Type B pancreatic cell (in vitro differentiated cells): ENCODE results near the gene SRCAP. TPM values are rescaled to one million over a fixed set of nuclear protein-coding genes. Genes with fewer than 3 reads are reported as not detected.
"Not testable (repeated sequence)": the region's sequence is repeated elsewhere in the genome, so short reads cannot be mapped to it uniquely, and the experiment has no call there.

ENCODE experiments used
- DNase-seq: peaks from one replicate; pipeline ENCODE4 v3.0.0; 2021; ENCODE audit warnings: mixed read lengths; ENCODE audit not compliant: unreplicated experiment; ENCODE audit errors: extremely low spot score
- H3K27ac Mint-ChIP-seq: 2 replicates; pipeline ENCODE4 v1.8.0; 2021; ENCODE audit warnings: mild to moderate bottlenecking, mixed read lengths
- H3K27me3 Mint-ChIP-seq: 2 replicates; pipeline ENCODE4 v1.8.0; 2021; ENCODE audit warnings: mixed read lengths
- H3K36me3 Mint-ChIP-seq: 2 replicates; pipeline ENCODE4 v1.8.0; 2021; ENCODE audit warnings: mixed read lengths
- H3K4me1 Mint-ChIP-seq: one replicate; pipeline ENCODE4 v1.8.0; 2021; ENCODE audit warnings: mixed read lengths; ENCODE audit not compliant: unreplicated experiment
- H3K4me3 Mint-ChIP-seq: 2 replicates; pipeline ENCODE4 v1.8.0; 2021; ENCODE audit warnings: mild to moderate bottlenecking, mixed read lengths
- H3K9me3 Mint-ChIP-seq: 2 replicates; pipeline ENCODE4 v1.8.0; 2021; ENCODE audit warnings: mixed read lengths
- total RNA-seq: library from RNA; stranded (reverse); gene quantifications from 2 replicates; pipeline ENCODE4 v1.2.1, GENCODE V29; 2021; ENCODE audit warnings: low replicate concordance
- TF ChIP-seq, protein P1 (sequence below): fragments of 200-600 bp; sonication (generic); conservative IDR thresholded peaks from 2 replicates; pipeline ENCODE4 v1.5.0; 2021; ENCODE audit warnings: antibody characterized with exemption, mild to moderate bottlenecking

Gene SRCAP
- total RNA-seq, 1 donor from 2014 or later = 73.5 TPM

DNA sequence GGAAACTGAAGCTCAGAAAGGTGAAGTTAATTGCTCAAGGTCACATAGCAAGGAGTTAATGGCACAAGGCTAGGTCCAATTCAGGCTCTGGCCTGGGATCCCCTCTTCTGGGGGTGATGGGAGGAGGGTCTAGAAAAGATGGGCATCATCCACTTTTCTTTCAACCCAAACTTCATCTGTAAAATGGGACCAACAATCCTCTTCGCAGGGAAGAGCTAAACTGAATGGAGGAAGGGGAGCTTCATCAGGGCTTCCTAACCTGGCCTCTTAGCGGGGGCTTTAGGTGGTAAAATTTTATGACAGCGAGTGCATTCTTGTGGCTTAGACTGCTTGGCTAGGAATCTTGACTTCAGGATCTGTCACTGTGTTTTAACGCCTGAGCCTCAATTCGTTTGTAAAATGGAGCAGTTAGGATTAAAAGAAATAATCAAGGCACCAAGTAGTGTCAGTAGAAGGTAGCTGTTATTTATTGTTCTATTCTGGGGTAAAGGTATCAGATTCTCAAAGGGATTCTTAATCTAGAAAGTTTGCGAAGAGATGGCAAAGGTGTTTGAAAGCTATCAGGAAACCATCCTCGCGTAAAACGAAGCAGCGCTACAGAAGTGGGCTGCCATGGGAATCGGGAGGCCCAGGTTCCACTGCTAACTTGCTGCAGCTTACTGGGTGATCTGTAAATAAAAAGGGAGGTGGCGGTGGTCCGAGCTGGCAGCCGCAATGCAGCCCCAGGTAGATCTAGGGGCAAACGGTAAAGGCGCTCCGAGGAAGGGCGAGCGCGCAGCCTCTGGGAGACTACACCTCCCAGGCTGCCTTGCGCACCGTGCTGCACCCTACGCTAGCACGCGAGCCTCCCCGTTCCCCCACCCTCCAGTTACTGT, 1.5 kb upstream of the SRCAP start:
- DNase-seq = no peak
- TF ChIP-seq, protein P1, sequence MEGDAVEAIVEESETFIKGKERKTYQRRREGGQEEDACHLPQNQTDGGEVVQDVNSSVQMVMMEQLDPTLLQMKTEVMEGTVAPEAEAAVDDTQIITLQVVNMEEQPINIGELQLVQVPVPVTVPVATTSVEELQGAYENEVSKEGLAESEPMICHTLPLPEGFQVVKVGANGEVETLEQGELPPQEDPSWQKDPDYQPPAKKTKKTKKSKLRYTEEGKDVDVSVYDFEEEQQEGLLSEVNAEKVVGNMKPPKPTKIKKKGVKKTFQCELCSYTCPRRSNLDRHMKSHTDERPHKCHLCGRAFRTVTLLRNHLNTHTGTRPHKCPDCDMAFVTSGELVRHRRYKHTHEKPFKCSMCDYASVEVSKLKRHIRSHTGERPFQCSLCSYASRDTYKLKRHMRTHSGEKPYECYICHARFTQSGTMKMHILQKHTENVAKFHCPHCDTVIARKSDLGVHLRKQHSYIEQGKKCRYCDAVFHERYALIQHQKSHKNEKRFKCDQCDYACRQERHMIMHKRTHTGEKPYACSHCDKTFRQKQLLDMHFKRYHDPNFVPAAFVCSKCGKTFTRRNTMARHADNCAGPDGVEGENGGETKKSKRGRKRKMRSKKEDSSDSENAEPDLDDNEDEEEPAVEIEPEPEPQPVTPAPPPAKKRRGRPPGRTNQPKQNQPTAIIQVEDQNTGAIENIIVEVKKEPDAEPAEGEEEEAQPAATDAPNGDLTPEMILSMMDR = no peak
- Mint-ChIP-seq H3K9me3 (no peaks in the 10 kb centered on the region), H3K27ac (peak overlapping the region; percentile 100), H3K4me1 (peaks cover 7% of the 10 kb centered on the region), H3K4me3 (peak overlapping the region; percentile 100), H3K27me3 (no peaks in the 10 kb centered on the region), H3K36me3 (peaks cover 4% of the 10 kb centered on the region)

DNA sequence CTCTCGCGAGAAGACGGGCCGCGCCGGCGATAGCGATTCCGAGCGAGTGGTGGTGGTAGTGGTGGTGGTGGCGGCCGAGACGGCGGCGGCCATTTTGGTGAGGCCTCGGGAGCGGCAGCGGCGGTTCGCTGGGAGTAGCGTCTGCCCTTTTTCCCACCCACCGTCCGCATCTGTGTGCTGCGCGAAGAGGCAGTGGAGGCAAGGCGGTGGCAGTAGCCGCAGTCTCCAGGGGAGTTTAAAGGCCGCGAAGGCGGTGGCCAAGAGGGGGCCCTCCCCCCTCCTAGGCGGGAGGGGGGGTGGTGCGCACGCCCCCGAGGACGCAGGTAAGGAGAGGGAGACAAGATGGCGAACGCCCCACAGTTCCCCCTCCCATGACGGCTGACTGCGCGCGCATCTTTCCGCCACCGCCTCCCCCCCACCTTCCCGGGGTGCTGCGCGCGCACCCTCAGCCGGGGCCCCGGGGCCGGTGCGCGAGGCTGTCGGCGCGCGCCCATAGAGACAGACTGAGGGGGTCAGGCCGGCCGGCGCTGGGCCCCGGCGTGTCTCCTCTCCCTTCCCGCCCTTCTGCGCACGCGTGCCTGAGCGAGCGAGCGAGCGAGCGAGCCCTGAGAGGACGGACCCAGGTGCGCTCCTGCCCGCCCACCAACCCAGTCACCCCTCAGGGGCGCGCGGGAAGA, 694 bp upstream of the SRCAP start:
- Mint-ChIP-seq H3K4me3 (peak overlapping the region; percentile 100), H3K27me3 (no peaks in the 10 kb centered on the region), H3K36me3 (peaks cover 9% of the 10 kb centered on the region), H3K9me3 (no peaks in the 10 kb centered on the region), H3K4me1 (peaks cover 7% of the 10 kb centered on the region), H3K27ac (peak overlapping the region; percentile 100)
- DNase-seq = peak; percentile 99
- TF ChIP-seq, protein P1 = no peak

DNA sequence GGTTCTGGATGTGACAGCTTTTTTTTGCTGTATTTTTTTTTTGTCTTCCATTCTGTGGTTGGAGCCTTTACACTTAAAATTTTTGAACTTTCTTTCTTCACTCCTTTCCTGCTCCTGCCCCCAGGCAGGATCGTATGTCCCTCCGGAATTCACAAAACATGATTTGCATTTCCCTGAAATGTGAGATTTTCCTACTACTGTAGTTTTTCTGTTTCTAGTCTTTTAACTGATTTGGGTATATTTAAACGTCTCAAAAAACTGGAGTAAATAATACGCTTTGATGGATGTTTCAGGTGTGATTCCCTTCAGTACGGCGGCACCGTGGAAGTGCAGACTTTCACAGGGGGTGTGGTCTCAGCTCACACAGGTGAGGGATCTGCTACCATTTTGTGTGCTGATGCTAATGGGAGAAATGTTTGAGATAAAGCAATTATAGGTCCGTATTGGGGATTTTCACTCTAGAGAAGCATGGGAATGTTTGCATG, 686 bp downstream of the SRCAP start:
- Mint-ChIP-seq H3K27ac (peak overlapping the region; percentile 100), H3K4me1 (peaks cover 7% of the 10 kb centered on the region), H3K36me3 (peaks cover 13% of the 10 kb centered on the region), H3K9me3 (no peaks in the 10 kb centered on the region), H3K4me3 (peak overlapping the region; percentile 100), H3K27me3 (no peaks in the 10 kb centered on the region)
- no peak for DNase-seq
- TF ChIP-seq, protein P1 = no peak

DNA sequence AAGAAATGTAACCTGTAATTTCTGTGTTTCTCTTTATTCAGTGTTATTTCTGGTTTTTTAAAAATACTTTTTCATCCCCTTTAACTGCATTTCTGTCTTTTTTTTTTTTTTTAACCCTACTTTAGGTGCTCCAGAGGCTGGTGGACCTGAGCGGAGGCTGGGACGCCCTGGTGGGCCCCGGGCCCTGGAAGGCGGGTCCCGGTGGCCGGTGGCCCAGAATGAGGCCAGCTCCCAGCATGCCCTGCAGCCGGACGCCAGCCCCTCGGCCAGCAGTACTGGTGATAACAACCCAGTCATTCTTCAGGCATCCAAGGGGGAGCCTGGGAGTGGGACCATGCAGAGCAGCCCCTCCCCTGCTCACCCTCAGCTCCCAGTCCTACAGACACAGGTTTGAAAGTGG, 1.5 kb downstream of the SRCAP start:
- peak overlapping the region; percentile 100 for H3K4me3 Mint-ChIP-seq
- peaks cover 13% of the 10 kb centered on the region for H3K36me3 Mint-ChIP-seq
- H3K27me3 Mint-ChIP-seq = no peaks in the 10 kb centered on the region
- TF ChIP-seq, protein P1 = no peak
- H3K4me1 Mint-ChIP-seq = peaks cover 7% of the 10 kb centered on the region
- H3K9me3 Mint-ChIP-seq = no peaks in the 10 kb centered on the region
- no peak for DNase-seq
- H3K27ac Mint-ChIP-seq = peak overlapping the region; percentile 100

DNA sequence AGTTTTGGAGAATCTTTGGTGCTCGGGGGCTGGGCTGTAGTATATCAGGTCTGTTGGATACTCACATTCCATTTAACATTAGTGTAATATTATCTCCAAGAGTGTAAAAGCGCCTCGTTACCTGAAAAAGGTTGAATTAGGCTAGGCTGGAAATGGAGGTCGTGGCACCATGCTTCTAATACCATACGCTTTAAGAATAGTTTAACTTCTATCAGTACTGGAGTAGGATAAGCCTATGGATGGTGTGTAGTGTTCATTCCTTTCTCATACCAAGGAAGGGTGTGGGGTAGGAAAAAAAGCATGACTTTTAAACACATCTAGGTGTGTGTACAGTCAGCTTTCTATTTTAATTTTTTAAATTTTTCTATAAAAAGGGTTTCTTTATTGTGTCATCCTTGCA, 2.0 kb downstream of the SRCAP start:
- Mint-ChIP-seq H3K27me3 (no peaks in the 10 kb centered on the region), H3K4me3 (peak overlapping the region; percentile 82), H3K9me3 (no peaks in the 10 kb centered on the region), H3K4me1 (peaks cover 7% of the 10 kb centered on the region), H3K27ac (peak overlapping the region; percentile 95), H3K36me3 (peaks cover 13% of the 10 kb centered on the region)
- TF ChIP-seq, protein P1 = no peak
- no peak for DNase-seq

DNA sequence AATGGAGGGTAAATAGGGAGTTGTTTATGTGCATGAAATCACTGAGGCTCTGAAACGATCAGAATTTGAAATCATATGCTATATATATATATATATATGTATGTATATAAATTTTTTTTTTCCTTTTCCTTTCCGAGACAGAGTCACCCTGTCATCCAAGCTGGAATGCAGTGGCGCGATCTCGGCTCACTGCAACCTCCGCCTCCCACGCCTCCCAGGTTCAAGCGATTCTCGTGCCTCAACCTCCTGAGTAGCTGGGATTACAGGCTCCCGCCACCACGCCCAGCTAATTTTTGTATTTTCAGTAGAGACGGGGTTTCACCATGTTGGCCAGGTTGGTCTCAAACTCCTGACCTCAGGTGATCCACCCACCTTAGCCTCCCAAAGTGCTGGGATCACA, 4.1 kb downstream of the SRCAP start:
- H3K4me3 Mint-ChIP-seq, H3K27ac Mint-ChIP-seq, DNase-seq, H3K27me3 Mint-ChIP-seq, H3K4me1 Mint-ChIP-seq, H3K9me3 Mint-ChIP-seq: not testable (repeated sequence)
- H3K36me3 Mint-ChIP-seq = peaks cover 23% of the 10 kb centered on the region
